Measurements from ENCODE around the gene ZACN. TPM values are rescaled to one million over a fixed set of nuclear protein-coding genes. Genes with fewer than 3 reads are reported as not detected.
"Not testable (repeated sequence)": the region's sequence is repeated elsewhere in the genome, so short reads cannot be mapped to it uniquely, and the experiment has no call there.

The ZACN gene
- not detected in 2 replicates for total RNA-seq

DNA sequence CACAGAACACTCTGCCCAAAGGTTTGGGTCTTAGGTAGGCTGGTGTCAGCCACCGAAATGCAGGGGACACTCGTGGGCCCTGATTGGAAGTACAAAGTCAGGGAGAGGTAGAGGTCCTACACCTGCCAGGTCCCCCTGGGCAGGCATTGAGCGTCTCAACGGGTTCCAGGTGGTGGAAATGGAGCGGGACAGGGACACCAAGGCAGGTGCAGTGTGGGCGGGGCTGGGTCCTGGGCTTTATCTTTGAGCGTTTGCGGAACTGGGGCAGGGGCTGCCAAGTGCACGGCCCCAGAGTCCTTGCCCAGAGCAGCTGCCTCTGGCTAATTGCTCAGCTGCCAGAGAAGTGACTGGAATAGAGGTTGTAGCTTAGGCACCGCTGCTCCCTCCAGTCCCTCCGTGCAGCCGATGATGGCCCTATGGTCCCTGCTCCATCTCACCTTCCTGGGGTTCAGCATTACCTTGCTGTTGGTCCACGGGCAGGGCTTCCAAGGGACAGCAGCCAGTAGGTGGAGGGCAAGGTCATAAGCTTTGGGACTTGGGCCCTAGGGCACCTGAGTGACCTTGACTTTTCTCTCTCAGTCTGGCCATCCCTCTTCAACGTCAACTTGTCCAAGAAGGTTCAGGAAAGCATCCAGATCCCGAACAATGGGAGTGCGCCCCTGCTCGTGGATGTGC is at the start of gene ZACN:
ZACN (plus strand) TSS at position 323 of the 675 bp plus-strand sequence; CDS start at position 406, 83 bp downstream.
- no peak for DNase-seq (ENCODE audit: low read depth in 2 of 2)

DNA sequence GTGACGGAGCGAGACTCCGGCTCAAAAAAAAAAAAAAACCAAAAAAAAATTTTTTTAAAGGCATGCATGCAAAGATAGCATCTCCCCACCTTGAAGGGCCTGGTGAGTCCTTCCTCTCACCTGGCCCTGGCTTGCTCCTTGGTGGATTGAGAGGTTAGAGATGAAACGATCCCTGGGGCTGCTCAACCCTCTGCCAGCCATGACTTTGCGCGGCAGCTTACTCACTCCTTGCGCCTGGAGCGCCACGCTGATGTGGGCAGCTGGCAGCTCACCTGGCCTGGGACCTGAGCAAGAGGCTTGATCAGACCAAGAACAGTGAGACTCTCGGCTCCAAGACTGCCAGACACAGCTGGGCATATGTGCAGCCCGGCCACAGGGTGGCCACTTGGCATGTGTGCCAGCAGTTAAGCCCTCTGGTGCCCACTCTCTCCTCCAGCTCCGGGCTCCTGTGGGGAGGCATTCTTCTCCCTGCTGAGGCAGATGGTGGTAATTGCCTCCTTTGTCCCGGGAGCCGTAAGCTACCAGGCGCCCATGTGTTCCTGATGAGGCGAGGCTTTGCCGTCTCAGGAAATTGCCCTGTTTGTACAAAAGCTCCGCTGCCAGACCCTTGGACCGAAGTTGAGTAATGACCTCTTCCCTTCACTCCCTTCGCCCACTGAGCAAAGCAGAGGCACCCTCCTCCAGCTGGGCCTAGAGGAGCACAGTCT is 46.8 kb upstream of the ZACN start:
- peak in 1 of 2 donors; percentile 21 for DNase-seq (ENCODE audit: low read depth in 2 of 2)

DNA sequence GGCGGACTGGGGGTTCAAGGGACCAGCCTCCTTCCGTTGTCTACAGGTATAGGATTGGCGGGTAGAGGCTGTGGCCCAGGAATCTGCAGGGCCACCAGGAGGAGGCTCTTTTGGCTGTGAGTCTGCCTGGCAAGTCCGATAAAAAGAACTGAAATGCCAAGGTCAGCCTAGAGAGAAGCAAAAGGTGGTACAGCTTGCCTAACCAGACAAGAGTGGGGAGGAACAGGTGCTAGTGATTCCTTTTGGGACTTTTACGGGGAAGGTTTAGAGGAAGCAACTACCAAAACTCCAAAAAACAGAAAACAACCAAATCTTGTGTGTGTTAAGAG is 46.2 kb upstream of the ZACN start:
- no peak for DNase-seq (ENCODE audit: low read depth in 2 of 2)

- DNase-seq (ENCODE audit: low read depth in 2 of 2): no peak
Measured at GRCh38 chr17:76033139-76033538, 45.8 kb upstream of the ZACN start.

- DNase-seq (ENCODE audit: low read depth in 2 of 2): no peak
Measured at GRCh38 chr17:76034428-76035350, 44.3 kb upstream of the ZACN start.

DNA sequence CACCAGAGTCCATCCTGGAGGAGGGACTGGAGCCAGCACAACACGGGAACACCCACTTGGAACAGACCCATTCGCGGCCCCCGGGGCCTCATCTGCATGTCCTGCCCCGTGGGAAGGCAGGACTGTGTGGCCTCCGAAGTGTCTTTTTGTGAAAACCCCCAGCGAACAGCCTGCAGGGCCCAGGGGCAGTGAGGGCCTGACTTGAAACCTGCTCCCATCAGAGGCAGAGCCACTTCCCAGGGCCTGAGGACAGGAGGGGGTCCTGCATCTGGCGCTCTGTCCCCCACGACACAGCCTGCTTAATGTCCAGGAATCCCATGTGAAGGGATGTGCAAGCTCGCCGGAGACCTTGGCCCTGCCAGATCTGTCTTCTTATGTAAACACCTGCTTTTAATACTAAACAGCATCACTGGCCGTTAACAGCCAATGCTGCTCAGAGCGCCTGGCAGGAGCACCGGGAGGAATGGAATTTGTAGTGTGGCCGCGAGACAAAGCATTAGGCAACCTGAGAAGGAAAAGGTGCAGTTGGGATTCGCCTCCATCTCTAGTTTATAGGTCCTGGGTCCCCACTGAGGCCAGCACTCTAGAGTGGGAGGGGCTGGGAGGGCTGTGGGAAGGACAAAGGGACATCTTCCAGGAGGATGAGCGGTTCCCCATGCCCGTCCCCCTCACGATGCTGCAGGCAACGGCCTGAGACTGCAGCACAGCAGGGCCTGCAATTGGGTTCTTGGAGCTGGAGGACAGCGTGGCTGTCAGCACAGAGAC is 42.3 kb upstream of the ZACN start:
- no peak for DNase-seq (ENCODE audit: low read depth in 2 of 2)

DNA sequence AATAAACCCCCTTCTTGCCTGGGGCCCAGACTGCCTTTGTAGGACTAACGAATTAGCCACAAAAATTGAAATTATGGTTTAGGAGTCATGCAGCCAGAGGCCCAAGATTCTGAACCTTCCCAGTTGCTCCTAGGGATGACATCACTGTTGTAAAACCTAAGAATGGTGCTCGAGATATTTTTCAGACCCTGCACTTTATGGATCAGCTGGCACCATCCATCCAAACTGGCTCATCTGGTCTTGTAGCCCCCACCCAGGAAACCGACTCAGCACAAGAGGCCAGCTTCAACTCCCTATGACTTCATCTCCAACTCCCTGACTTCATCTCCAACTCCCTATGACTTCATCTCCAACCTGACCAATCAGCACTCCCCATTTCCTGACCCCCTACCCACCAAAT is 40.9 kb upstream of the ZACN start:
- no peak for DNase-seq (ENCODE audit: low read depth in 2 of 2)

GRCh38 chr17:76039121-76039520 is 39.9 kb upstream of the ZACN start:
- DNase-seq (ENCODE audit: low read depth in 2 of 2): no peak

GRCh38 chr17:76040376-76040775 is 38.6 kb upstream of the ZACN start:
- DNase-seq (ENCODE audit: low read depth in 2 of 2): no peak

- DNase-seq (ENCODE audit: low read depth in 2 of 2): not testable (repeated sequence)
Measured at GRCh38 chr17:76042868-76043267, 36.1 kb upstream of the ZACN start.

DNA sequence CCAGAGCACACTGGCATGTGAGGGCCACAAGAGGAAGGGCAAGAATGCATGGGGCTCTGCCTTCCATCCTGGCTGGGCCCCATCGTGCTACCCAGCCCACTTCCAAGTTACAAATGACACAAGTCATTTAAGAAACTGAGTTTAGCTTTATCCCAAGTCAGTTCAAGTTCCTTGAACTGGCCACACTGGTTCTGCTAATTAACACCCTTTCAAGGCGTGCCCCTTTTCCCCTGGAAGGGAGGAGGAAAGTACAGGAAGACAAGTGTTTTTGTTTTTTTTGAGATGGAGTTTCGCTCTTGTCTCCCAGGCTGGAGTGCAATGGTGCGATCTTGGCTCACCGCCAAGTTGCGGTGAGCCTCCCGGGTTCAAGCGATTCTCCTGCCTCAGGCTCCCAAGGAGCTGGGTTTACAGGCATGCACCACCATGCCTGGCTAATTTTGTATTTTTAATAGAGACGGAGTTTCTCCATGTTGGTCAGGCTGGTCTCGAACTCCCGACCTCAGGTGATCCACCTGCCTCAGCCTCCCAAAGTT is 34.4 kb upstream of the ZACN start:
- DNase-seq (ENCODE audit: low read depth in 2 of 2): not testable (repeated sequence)

GRCh38 chr17:76046064-76046463 is 32.9 kb upstream of the ZACN start:
- DNase-seq (ENCODE audit: low read depth in 2 of 2): no peak

DNA sequence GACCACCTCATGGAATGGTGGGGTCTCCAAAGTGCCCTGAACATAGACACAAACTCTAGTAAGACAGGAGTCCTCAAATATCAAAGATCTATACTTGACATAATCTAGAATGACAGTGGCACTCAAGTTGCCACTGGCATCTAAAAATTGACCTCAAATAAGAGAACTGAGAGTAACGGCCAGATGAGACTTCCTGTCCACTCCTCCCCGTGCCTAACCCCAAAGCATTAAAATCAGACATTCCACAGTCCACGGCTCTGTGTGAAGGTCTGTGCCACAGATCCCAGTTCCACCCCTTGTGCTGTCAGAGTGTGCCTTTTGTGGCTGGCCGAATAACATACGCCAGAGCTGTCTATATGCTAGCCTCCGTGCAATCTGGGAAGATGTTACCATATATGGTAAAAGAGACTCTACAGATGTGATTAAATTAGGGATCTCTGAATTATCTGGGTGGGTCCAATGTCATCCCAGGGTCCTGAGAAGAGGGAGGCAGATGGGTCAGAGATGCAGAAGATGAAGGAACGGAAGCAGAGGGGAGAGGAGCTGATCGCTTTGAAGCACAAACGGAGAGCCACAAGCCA is 30.9 kb upstream of the ZACN start:
- DNase-seq (ENCODE audit: low read depth in 2 of 2): no peak

GRCh38 chr17:76048711-76049110 is 30.3 kb upstream of the ZACN start:
- no peak for DNase-seq (ENCODE audit: low read depth in 2 of 2)

- no peak for DNase-seq (ENCODE audit: low read depth in 2 of 2)
Measured at GRCh38 chr17:76049239-76049638, 29.7 kb upstream of the ZACN start.

- DNase-seq (ENCODE audit: low read depth in 2 of 2): no peak
Measured at GRCh38 chr17:76049836-76050537, 29.0 kb upstream of the ZACN start.

DNA sequence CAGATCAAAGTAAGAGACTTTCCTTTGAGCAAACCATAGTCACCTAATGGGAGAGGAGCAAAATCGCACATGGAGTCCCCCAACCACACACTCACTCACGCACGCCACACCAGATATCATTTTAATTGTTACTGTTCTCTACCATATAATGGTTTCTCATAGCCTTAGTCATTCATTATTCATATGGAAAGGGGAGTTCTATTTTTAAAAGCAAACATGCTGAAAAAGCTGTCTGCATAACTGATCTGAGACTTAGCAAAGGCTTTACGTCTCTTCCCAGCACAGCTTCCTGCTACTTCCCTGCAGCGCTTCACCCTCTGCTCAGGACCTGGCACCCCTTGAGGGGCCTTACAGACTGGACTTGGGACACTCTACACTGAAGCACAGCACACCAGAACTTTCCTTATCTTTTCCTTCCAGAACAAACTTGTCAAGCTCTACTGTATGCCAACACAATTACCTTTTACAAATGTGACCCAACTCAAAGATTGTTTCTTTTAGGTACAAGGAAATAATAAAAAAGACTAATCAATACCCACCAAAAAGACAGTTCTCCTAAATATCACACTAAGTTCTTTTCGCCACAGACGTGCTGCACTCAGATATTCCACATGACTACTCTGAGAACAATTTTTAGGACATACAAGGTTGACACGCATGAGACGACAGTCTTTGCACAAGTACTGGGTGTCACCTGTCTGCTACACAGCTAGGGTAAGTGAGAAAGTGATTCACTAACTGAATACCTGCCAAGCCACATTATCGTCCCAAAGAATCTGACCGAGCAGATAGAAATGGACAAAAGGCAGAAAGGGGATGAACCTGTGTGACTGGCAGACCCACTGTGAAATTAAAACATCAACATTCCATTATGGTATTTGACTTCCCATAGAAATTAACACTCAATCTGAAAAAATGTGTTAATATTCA is 28.2 kb upstream of the ZACN start:
- DNase-seq (ENCODE audit: low read depth in 2 of 2): no peak

GRCh38 chr17:76051561-76051960 is 27.4 kb upstream of the ZACN start:
- DNase-seq (ENCODE audit: low read depth in 2 of 2): no peak

Measured in dermis microvascular lymphatic vessel endothelial cell (primary cell).